Ovary (tissue), 3 donors: ENCODE data around the gene COL8A1.

Experiments used
- CTCF ChIP-seq, 3 donors: fragments of 450-650 bp in 2 of 3; fragments of 200-600 bp in 1 of 3; IDR thresholded peaks; one replicate each; pipeline versions ENCODE4 v1.5.1 to v1.8.0; 2016 to 2022; ENCODE audit warnings: antibody characterized with exemption in 3 of 3, mild to moderate bottlenecking in 1 of 3
- POLR2A ChIP-seq: fragments of 450-650 bp; IDR thresholded peaks from one replicate; pipeline ENCODE4 v1.6.1; 2017; ENCODE audit warnings: antibody characterized with exemption, mild to moderate bottlenecking, moderate library complexity
- donor health status: DM: no; HTN: no; CAD: no.

GRCh38 chr3:99714146-99714545 is 75.8 kb downstream of the COL8A1 start:
- TF ChIP-seq POLR2A = no peak
- TF ChIP-seq CTCF (IDR thresholded peaks at IDR 0.05) = no peak
